ENCODE measurements around the gene RXFP1. TPM values are rescaled to one million over a fixed set of nuclear protein-coding genes. Genes with fewer than 3 reads are reported as not detected.

The RXFP1 gene
- total RNA-seq: not detected in 2 replicates

GRCh38 chr4:158521484-158522088 lies at the start of gene RXFP1:
RXFP1 (plus strand) TSS chr4:158521882; CDS start chr4:158521977, 95 bp downstream.
- Histone ChIP-seq H3K4me2 (ENCODE audit: insufficient read depth, low read length) (no peak within 1 kb of the TSS), H3K27me3 (ENCODE audit: insufficient read depth, low read length) (no peaks in the 10 kb centered on the region), H2AFZ (ENCODE audit: low read length) (no peak within 1 kb of the TSS), H3K4me3 (ENCODE audit: insufficient read depth, low read length) (no peak within 1 kb of the TSS), H3K36me3 (ENCODE audit: insufficient read depth, low read length) (no peaks in the 10 kb centered on the region), H3K9me3 (ENCODE audit: low read depth, low read length) (no peaks in the 10 kb centered on the region), H3K79me2 (ENCODE audit: insufficient read depth, low read length) (no peaks in the 10 kb centered on the region), H3K4me1 (ENCODE audit: insufficient read depth, low read length) (no peaks in the 10 kb centered on the region), H3K27ac (ENCODE audit: low read depth, low read length) (no peak within 1 kb of the TSS), H4K20me1 (ENCODE audit: insufficient read depth, low read length) (no peaks in the 10 kb centered on the region)
- DNase-seq (ENCODE audit: insufficient read length, low spot score, missing footprints): peak; percentile 9
- TF ChIP-seq, protein P1, sequence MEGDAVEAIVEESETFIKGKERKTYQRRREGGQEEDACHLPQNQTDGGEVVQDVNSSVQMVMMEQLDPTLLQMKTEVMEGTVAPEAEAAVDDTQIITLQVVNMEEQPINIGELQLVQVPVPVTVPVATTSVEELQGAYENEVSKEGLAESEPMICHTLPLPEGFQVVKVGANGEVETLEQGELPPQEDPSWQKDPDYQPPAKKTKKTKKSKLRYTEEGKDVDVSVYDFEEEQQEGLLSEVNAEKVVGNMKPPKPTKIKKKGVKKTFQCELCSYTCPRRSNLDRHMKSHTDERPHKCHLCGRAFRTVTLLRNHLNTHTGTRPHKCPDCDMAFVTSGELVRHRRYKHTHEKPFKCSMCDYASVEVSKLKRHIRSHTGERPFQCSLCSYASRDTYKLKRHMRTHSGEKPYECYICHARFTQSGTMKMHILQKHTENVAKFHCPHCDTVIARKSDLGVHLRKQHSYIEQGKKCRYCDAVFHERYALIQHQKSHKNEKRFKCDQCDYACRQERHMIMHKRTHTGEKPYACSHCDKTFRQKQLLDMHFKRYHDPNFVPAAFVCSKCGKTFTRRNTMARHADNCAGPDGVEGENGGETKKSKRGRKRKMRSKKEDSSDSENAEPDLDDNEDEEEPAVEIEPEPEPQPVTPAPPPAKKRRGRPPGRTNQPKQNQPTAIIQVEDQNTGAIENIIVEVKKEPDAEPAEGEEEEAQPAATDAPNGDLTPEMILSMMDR (IDR thresholded peaks at IDR 0.05; ENCODE audit: extremely low read depth, low read depth, low read length): no peak

DNA sequence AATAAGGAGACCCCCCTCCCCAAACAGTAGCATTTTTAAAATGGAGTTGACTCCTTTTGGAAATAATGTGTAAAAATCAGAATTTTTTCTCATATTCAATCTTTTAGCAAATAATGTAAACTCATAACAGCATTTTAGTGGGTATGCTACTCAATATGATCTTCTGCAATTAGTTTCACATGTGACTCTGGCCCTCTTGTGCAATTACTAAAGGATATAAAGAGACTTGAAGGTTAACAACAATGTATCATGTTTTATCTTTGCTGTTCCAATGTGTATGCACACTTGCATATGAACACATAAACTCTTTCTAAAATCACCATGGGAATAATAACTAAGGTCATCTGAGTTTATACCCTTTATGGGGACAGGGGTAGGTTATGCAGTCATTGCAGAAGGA lies 39.9 kb upstream of the RXFP1 start:
- Histone ChIP-seq H4K20me1 (ENCODE audit: insufficient read depth, low read length) (no peaks in the 10 kb centered on the region), H2AFZ (ENCODE audit: low read length) (no peak overlapping the region), H3K27ac (ENCODE audit: low read depth, low read length) (no peak overlapping the region), H3K9me3 (ENCODE audit: low read depth, low read length) (no peaks in the 10 kb centered on the region), H3K79me2 (ENCODE audit: insufficient read depth, low read length) (no peaks in the 10 kb centered on the region), H3K27me3 (ENCODE audit: insufficient read depth, low read length) (no peaks in the 10 kb centered on the region), H3K36me3 (ENCODE audit: insufficient read depth, low read length) (no peaks in the 10 kb centered on the region), H3K4me1 (ENCODE audit: insufficient read depth, low read length) (peaks cover 10% of the 10 kb centered on the region), H3K4me2 (ENCODE audit: insufficient read depth, low read length) (no peak overlapping the region), H3K4me3 (ENCODE audit: insufficient read depth, low read length) (no peak overlapping the region)
- no peak for DNase-seq (ENCODE audit: insufficient read length, low spot score, missing footprints)
- TF ChIP-seq, protein P1 (IDR thresholded peaks at IDR 0.05; ENCODE audit: extremely low read depth, low read depth, low read length): no peak

DNA sequence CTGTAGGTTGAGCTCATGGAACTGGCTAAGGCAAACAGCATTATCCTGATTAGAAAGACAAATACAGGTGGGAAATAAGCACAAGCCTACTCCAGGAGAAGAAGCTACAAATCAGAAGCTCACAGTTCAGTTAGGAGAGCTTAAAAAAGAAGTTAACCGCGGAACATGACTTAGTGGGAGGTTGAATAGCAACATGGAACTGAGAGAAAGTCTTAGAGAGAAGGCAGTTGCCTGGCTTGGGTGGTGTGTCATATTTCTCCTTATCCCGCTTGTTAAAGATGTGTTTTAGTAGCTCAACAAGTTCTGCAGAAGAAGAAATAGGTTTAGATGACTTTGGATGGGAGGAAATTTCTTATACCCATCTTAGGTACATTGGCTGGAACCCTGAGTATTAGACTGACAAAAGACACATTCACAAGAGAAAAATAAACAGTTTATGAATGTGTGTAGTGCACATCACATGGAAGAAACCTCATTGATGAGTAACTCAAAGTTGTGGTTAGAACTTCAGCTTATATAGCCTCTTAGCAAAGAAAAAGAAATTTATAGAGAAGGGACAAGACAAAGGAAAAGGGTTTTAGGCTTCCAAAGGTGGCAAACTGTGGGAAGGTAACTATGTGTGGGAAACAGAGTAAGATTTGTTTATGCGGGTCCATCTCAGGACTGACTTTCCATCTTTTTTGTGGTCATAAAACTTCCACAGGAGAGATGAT lies 37.4 kb upstream of the RXFP1 start:
- no peaks in the 10 kb centered on the region for H4K20me1 ChIP-seq (ENCODE audit: insufficient read depth, low read length)
- no peaks in the 10 kb centered on the region for H3K9me3 ChIP-seq (ENCODE audit: low read depth, low read length)
- H3K4me3 ChIP-seq (ENCODE audit: insufficient read depth, low read length): no peak overlapping the region
- H3K79me2 ChIP-seq (ENCODE audit: insufficient read depth, low read length): no peaks in the 10 kb centered on the region
- H3K27ac ChIP-seq (ENCODE audit: low read depth, low read length): peak overlapping the region; percentile 12
- H3K4me2 ChIP-seq (ENCODE audit: insufficient read depth, low read length): peak overlapping the region; percentile 18
- no peak for DNase-seq (ENCODE audit: insufficient read length, low spot score, missing footprints)
- no peaks in the 10 kb centered on the region for H3K27me3 ChIP-seq (ENCODE audit: insufficient read depth, low read length)
- peaks cover 10% of the 10 kb centered on the region for H3K4me1 ChIP-seq (ENCODE audit: insufficient read depth, low read length)
- H3K36me3 ChIP-seq (ENCODE audit: insufficient read depth, low read length): no peaks in the 10 kb centered on the region
- H2AFZ ChIP-seq (ENCODE audit: low read length): no peak overlapping the region
- TF ChIP-seq, protein P1 (IDR thresholded peaks at IDR 0.05; ENCODE audit: extremely low read depth, low read depth, low read length): no peak

- TF ChIP-seq, protein P1 (IDR thresholded peaks at IDR 0.05; ENCODE audit: extremely low read depth, low read depth, low read length): no peak
- Histone ChIP-seq H3K27ac (ENCODE audit: low read depth, low read length) (no peak overlapping the region), H3K4me1 (ENCODE audit: insufficient read depth, low read length) (no peaks in the 10 kb centered on the region), H2AFZ (ENCODE audit: low read length) (no peak overlapping the region), H3K4me2 (ENCODE audit: insufficient read depth, low read length) (no peak overlapping the region), H3K27me3 (ENCODE audit: insufficient read depth, low read length) (no peaks in the 10 kb centered on the region), H3K4me3 (ENCODE audit: insufficient read depth, low read length) (no peak overlapping the region), H3K79me2 (ENCODE audit: insufficient read depth, low read length) (no peaks in the 10 kb centered on the region), H4K20me1 (ENCODE audit: insufficient read depth, low read length) (no peaks in the 10 kb centered on the region), H3K9me3 (ENCODE audit: low read depth, low read length) (no peaks in the 10 kb centered on the region), H3K36me3 (ENCODE audit: insufficient read depth, low read length) (no peaks in the 10 kb centered on the region)
- DNase-seq (ENCODE audit: insufficient read length, low spot score, missing footprints): no peak
Measured at GRCh38 chr4:158490629-158491028, 31.1 kb upstream of the RXFP1 start.

All from osteoblast (primary cell).